Inflammatory macrophage treated with lipopolysaccharide for 4 hours (primary cell): Measurements from ENCODE around the gene RCE1.
"Not testable (repeated sequence)": the region's sequence is repeated elsewhere in the genome, so short reads cannot be mapped to it uniquely, and the experiment has no call there.

ENCODE experiments used
- DNase-seq: peaks from one replicate; pipeline ENCODE4 v3.0.0-alpha.2; 2020

The RCE1 gene

GRCh38 chr11:66842896-66843775 lies at the start of gene RCE1:
RCE1 (plus strand) TSS chr11:66843441; CDS start chr11:66843456, 15 bp downstream.
- peak; percentile 91 for DNase-seq

- not testable (repeated sequence) for DNase-seq
These were observed 43.4 kb upstream of the RCE1 start for GRCh38 chr11:66799815-66800214.

GRCh38 chr11:66800720-66801428 lies 42.4 kb upstream of the RCE1 start:
- no peak for DNase-seq

- no peak for DNase-seq
These were observed 33.6 kb upstream of the RCE1 start for GRCh38 chr11:66809592-66809991.

- no peak for DNase-seq
These were observed 32.6 kb upstream of the RCE1 start for GRCh38 chr11:66810576-66811185.

GRCh38 chr11:66814678-66815077 lies 28.6 kb upstream of the RCE1 start:
- no peak for DNase-seq

- DNase-seq: no peak
These were observed 27.6 kb upstream of the RCE1 start for GRCh38 chr11:66815646-66816045.

- no peak for DNase-seq
These were observed 24.8 kb upstream of the RCE1 start for GRCh38 chr11:66818231-66818955.

- DNase-seq: no peak
These were observed 22.9 kb upstream of the RCE1 start for GRCh38 chr11:66820381-66820780.

- DNase-seq: no peak
These were observed 22.3 kb upstream of the RCE1 start for GRCh38 chr11:66820901-66821300.

- no peak for DNase-seq
These were observed 19.5 kb upstream of the RCE1 start for GRCh38 chr11:66823700-66824099.

- DNase-seq: not testable (repeated sequence)
These were observed 18.7 kb upstream of the RCE1 start for GRCh38 chr11:66824573-66824972.

- DNase-seq: no peak
These were observed 8.7 kb upstream of the RCE1 start for GRCh38 chr11:66834539-66834845.

GRCh38 chr11:66834943-66835342 lies 8.3 kb upstream of the RCE1 start:
- DNase-seq: no peak

- peak; percentile 17 for DNase-seq
These were observed 7.4 kb upstream of the RCE1 start for GRCh38 chr11:66835768-66836405.

- DNase-seq: no peak
These were observed 2.7 kb upstream of the RCE1 start for GRCh38 chr11:66840317-66841091.

- no peak for DNase-seq
These were observed 1.4 kb upstream of the RCE1 start for GRCh38 chr11:66841861-66842260.

- no peak for DNase-seq
These were observed 743 bp upstream of the RCE1 start for GRCh38 chr11:66842501-66842895.

- DNase-seq: no peak
These were observed 695 bp downstream of the RCE1 start for GRCh38 chr11:66843776-66844495.

GRCh38 chr11:66844496-66845142 lies 1.4 kb downstream of the RCE1 start:
- no peak for DNase-seq
